ENCODE measurements around the gene ZNRF1. TPM values are rescaled to one million over a fixed set of nuclear protein-coding genes. Genes with fewer than 3 reads are reported as not detected.
A peak's percentile ranks its signal among the peaks of the same experiment; 100 is the strongest.

Gene ZNRF1
- total RNA-seq, 3 donors from 2014 or later (not counting 1 experiment from before 2014, with no cell fraction given) = 2.4 to 5.1 (median 3.4) TPM

GRCh38 chr16:75032655-75033054 is 33.8 kb downstream of the ZNRF1 start:
- Mint-ChIP-seq H3K9me3 (no peaks in the 10 kb centered on the region), H3K4me3 (no peak overlapping the region), H3K4me1 (no peaks in the 10 kb centered on the region), H3K36me3 (peaks cover 4% of the 10 kb centered on the region), H3K27me3 (ENCODE audit: low read depth in 2 of 2) (peaks cover 0 to 7% of the 10 kb centered on the region in 2 donors), H3K27ac (no peak overlapping the region)
- H3K36me3 ChIP-seq (ENCODE audit: control insufficient read depth, insufficient read depth, low read length) = no peaks in the 10 kb centered on the region
- H3K4me3 ChIP-seq (ENCODE audit: low read length) = no peak overlapping the region
- H3K27ac ChIP-seq (ENCODE audit: low read length) = no peak overlapping the region
- H3K9me3 ChIP-seq (ENCODE audit: control insufficient read depth, insufficient read depth, low read length) = no peaks in the 10 kb centered on the region
- no peak for TF ChIP-seq CTCF (IDR thresholded peaks at IDR 0.05)
- intact Hi-C loops (cut with micrococcal nuclease) = no loop called here
- DNase-seq (no peak), ATAC-seq (no peak)
- no peaks in the 10 kb centered on the region for H3K27me3 ChIP-seq (ENCODE audit: control insufficient read depth, insufficient read depth, low read length)
- no peaks in the 10 kb centered on the region for H3K4me1 ChIP-seq (ENCODE audit: control insufficient read depth, insufficient read depth, low read length)

GRCh38 chr16:75035410-75035968 is 36.7 kb downstream of the ZNRF1 start:
- Mint-ChIP-seq H3K27ac (no peak overlapping the region), H3K4me3 (no peak overlapping the region), H3K9me3 (no peaks in the 10 kb centered on the region), H3K27me3 (ENCODE audit: low read depth in 2 of 2) (peaks cover 0 to 8% of the 10 kb centered on the region in 2 donors), H3K36me3 (peaks cover 9% of the 10 kb centered on the region), H3K4me1 (no peaks in the 10 kb centered on the region)
- TF ChIP-seq CTCF (IDR thresholded peaks at IDR 0.05) = no peak
- ATAC-seq (no peak), DNase-seq (no peak)
- Histone ChIP-seq H3K4me1 (ENCODE audit: control insufficient read depth, insufficient read depth, low read length) (no peaks in the 10 kb centered on the region), H3K4me3 (ENCODE audit: low read length) (no peak overlapping the region), H3K36me3 (ENCODE audit: control insufficient read depth, insufficient read depth, low read length) (no peaks in the 10 kb centered on the region), H3K9me3 (ENCODE audit: control insufficient read depth, insufficient read depth, low read length) (no peaks in the 10 kb centered on the region), H3K27me3 (ENCODE audit: control insufficient read depth, insufficient read depth, low read length) (no peaks in the 10 kb centered on the region), H3K27ac (ENCODE audit: low read length) (no peak overlapping the region)
- 81% methylated on average over 9 of the region's 9 CpGs for WGBS (ENCODE audit: insufficient coverage)
- intact Hi-C loops (cut with micrococcal nuclease) = no loop called here

- H3K4me3 ChIP-seq (ENCODE audit: low read length) = no peak overlapping the region
- no peaks in the 10 kb centered on the region for H3K27me3 ChIP-seq (ENCODE audit: control insufficient read depth, insufficient read depth, low read length)
- H3K36me3 Mint-ChIP-seq = peaks cover 9% of the 10 kb centered on the region
- no peak overlapping the region for H3K27ac ChIP-seq (ENCODE audit: low read length)
- ATAC-seq (no peak), DNase-seq (peak in 1 of 2 donors; percentile 23)
- no peaks in the 10 kb centered on the region for H3K4me1 Mint-ChIP-seq
- H3K9me3 ChIP-seq (ENCODE audit: control insufficient read depth, insufficient read depth, low read length) = no peaks in the 10 kb centered on the region
- peaks cover 0 to 8% of the 10 kb centered on the region in 2 donors for H3K27me3 Mint-ChIP-seq (ENCODE audit: low read depth in 2 of 2)
- 77% methylated on average over 3 of the region's 3 CpGs for WGBS (ENCODE audit: insufficient coverage)
- intact Hi-C loops (cut with micrococcal nuclease) = no loop called here
- no peak overlapping the region for H3K4me3 Mint-ChIP-seq
- H3K9me3 Mint-ChIP-seq = no peaks in the 10 kb centered on the region
- no peaks in the 10 kb centered on the region for H3K4me1 ChIP-seq (ENCODE audit: control insufficient read depth, insufficient read depth, low read length)
- no peak for TF ChIP-seq CTCF (IDR thresholded peaks at IDR 0.05)
- no peaks in the 10 kb centered on the region for H3K36me3 ChIP-seq (ENCODE audit: control insufficient read depth, insufficient read depth, low read length)
- H3K27ac Mint-ChIP-seq = no peak overlapping the region
Observed at GRCh38 chr16:75038036-75038858, 39.4 kb downstream of the ZNRF1 start.
